ENCODE results near the gene JADE1. TPM values are rescaled to one million over a fixed set of nuclear protein-coding genes. Genes with fewer than 3 reads are reported as not detected.

Gene JADE1
- total and polyA plus RNA-seq, 2 of the 4 experiments (the other 2 are of a cell fraction): 13.8 to 32.6 TPM

GRCh38 chr4:128796934-128797333 lies 12.6 kb upstream of the JADE1 start:
- H2AFZ ChIP-seq (replicated peaks; ENCODE audit: low read length, poor library complexity): no peak overlapping the region
- ATAC-seq (ENCODE audit: low read depth) (no peak), DNase-seq (no peak)
- no peak overlapping the region for H4K5ac ChIP-seq (ENCODE audit: low read depth, low read length)
- H2BK120ac ChIP-seq (ENCODE audit: low read depth, low read length): no peak overlapping the region
- in situ Hi-C loops (cut with MboI; ENCODE audit: low sequenced_read_pairs) (no loop called here), dilution Hi-C loops (cut with HindIII; ENCODE audit: low sequenced_read_pairs, unreplicated experiment) (no loop called here), intact Hi-C loops (cut with micrococcal nuclease) (no loop called here)
- WGBS, 2 experiments (ENCODE audit: extremely low coverage in 2 of 2, insufficient read length in 1 of 2): no CpG with 5 or more reads among the region's 3 CpGs
- no peak overlapping the region for H3K4ac ChIP-seq (ENCODE audit: low read depth, low read length)
- no peak overlapping the region for H3K4me3 ChIP-seq (ENCODE audit: insufficient read depth, low read depth, low read length)
- H3K27me3 ChIP-seq (ENCODE audit: control insufficient read depth, insufficient read depth, low read length): peaks cover 4% of the 10 kb centered on the region; the same call in 1 of the 2 replicates
- no peak overlapping the region for H2AK5ac ChIP-seq (ENCODE audit: low read depth, low read length)
- CTCF ChIA-PET: no interaction called here
- H3K9me1 ChIP-seq (ENCODE audit: insufficient read depth, low read length): peaks cover 4% of the 10 kb centered on the region
- no peak overlapping the region for H3K18ac ChIP-seq (ENCODE audit: low read depth, low read length)
- no peak overlapping the region for H3K4me2 ChIP-seq (ENCODE audit: low read depth, low read length)
- peaks cover 3% of the 10 kb centered on the region for H3K4me1 ChIP-seq (ENCODE audit: control insufficient read depth, insufficient read depth, low read length)
- no peak overlapping the region for H2BK20ac ChIP-seq (ENCODE audit: low read depth, low read length)
- no TSS peak for BruUV-seq (replicated peaks)
- no peak overlapping the region for H2BK5ac ChIP-seq (ENCODE audit: low read depth, low read length, poor library complexity, severe bottlenecking)
- H4K8ac ChIP-seq (ENCODE audit: low read depth in 2 of 2, low read length in 2 of 2): no peak overlapping the region
- TF ChIP-seq MAFK (IDR thresholded peaks at IDR 0.05; ENCODE audit: low read depth, low read length) (no peak), RAD21 (IDR thresholded peaks at IDR 0.05; ENCODE audit: low read length) (no peak), CEBPB (IDR thresholded peaks at IDR 0.05; ENCODE audit: low read depth, low read length) (no peak), CTCF (conservative IDR thresholded peaks at IDR 0.05; ENCODE audit: low read depth, low read length) (no peak), ELK1 (IDR thresholded peaks at IDR 0.05; ENCODE audit: borderline replicate concordance, low read depth, low read length) (no peak), POLR2A (IDR thresholded peaks at IDR 0.05; ENCODE audit: low read depth, low read length) (no peak), NFE2L2 (IDR thresholded peaks at IDR 0.05; ENCODE audit: low read depth, low read length) (no peak), RCOR1 (IDR thresholded peaks at IDR 0.05; ENCODE audit: insufficient replicate concordance, low read length) (no peak), USF2 (IDR thresholded peaks at IDR 0.05; ENCODE audit: low read depth, low read length) (no peak), CHD1 (IDR thresholded peaks at IDR 0.05; ENCODE audit: low read depth, low read length) (no peak), MAZ (IDR thresholded peaks at IDR 0.05; ENCODE audit: borderline replicate concordance, low read depth, low read length) (no peak), FOS (IDR thresholded peaks at IDR 0.05; ENCODE audit: low read depth, low read length) (no peak), SMC3 (IDR thresholded peaks at IDR 0.05; ENCODE audit: low read depth, low read length) (no peak)
- H3K56ac ChIP-seq (ENCODE audit: extremely low read depth, insufficient read depth, low read length): no peak overlapping the region
- no peaks in the 10 kb centered on the region for H3K79me1 ChIP-seq (ENCODE audit: low read depth in 1 of 2, low read length in 2 of 2)
- no peak overlapping the region for H3K23ac ChIP-seq (ENCODE audit: low read depth, low read length)
- H3K9me3 ChIP-seq (ENCODE audit: control insufficient read depth, insufficient read depth, low read length): no peaks in the 10 kb centered on the region
- no peak overlapping the region for H2BK15ac ChIP-seq (ENCODE audit: low read depth, low read length)
- no peak overlapping the region for H3K14ac ChIP-seq (replicated peaks; ENCODE audit: low read depth, low read length)
- H4K91ac ChIP-seq (ENCODE audit: insufficient read depth, low read depth, low read length): no peak overlapping the region
- no peak overlapping the region for H3K9ac ChIP-seq (ENCODE audit: low read depth, low read length)
- H4K20me1 ChIP-seq (ENCODE audit: insufficient read depth, low read length): no peaks in the 10 kb centered on the region
- no peak overlapping the region for H3K27ac ChIP-seq (ENCODE audit: insufficient read depth, low read length)
- POLR2A ChIA-PET (ENCODE audit: unreplicated experiment): no interaction called here
- no peak overlapping the region for H2AK9ac ChIP-seq (replicated peaks; ENCODE audit: low read depth, low read length, poor library complexity)
- H3K36me3 ChIP-seq (ENCODE audit: control insufficient read depth, insufficient read depth, low read length): no peaks in the 10 kb centered on the region
